HG02623 (cell line): ENCODE measurements around the gene ENPP6.

ENCODE experiments used
- ATAC-seq: cut with Tn5 transposase; IDR thresholded peaks from one replicate; pipeline ENCODE4 v1.9.1; 2021; ENCODE audit warnings: moderate library complexity; ENCODE audit not compliant: unreplicated experiment

The ENPP6 gene

GRCh38 chr4:184110452-184111224 is 107.0 kb downstream of the ENPP6 start:
- no peak for ATAC-seq

DNA sequence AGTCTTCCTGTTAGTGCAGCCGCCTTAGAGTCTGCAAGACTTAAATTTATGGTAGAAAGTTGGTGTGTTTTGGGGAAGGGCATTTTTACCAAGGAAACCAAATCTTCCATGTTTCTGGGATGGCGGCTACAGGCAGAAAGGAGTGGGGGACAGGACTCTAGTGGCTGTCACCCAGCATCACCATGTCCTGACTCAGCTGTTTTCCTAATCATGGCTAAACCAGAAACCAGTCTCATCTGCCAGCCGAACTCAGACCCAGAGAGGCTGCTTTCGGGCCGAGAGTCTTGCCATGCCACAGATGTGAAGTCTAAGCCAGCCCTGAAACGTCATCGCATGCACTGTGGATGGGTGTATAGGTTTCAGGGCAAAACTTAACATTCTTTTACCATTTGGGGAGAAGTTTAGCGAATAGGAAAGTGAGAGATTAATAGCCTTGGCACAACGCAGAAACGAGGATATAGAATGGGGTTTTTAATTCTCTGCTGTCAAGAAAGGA is 109.6 kb downstream of the ENPP6 start:
- no peak for ATAC-seq

- ATAC-seq: no peak
Observed at GRCh38 chr4:184104419-184105101, 113.1 kb downstream of the ENPP6 start.

- no peak for ATAC-seq
Observed at GRCh38 chr4:184103527-184104264, 114.0 kb downstream of the ENPP6 start.

DNA sequence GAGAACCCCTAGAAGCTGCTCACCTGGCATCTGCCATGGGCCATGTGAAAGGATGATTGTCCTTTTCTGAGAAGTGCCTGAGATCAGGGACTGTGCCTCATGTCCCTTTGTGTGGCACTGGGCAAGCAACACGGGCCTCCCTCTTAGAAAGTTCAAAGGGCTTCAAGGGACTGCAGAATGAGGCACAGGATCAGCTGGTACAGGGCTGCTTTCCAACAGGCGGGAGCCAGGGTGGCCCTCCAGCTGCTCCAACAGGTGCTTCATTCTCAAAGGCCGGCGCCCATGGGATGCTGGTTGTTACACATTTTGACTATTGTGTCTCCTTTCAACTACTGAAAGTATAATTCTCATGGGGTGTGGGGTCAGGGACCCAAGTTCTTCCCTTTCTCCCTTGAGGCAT is 114.7 kb downstream of the ENPP6 start:
- no peak for ATAC-seq

GRCh38 chr4:184102488-184102887 is 115.2 kb downstream of the ENPP6 start:
- no peak for ATAC-seq

DNA sequence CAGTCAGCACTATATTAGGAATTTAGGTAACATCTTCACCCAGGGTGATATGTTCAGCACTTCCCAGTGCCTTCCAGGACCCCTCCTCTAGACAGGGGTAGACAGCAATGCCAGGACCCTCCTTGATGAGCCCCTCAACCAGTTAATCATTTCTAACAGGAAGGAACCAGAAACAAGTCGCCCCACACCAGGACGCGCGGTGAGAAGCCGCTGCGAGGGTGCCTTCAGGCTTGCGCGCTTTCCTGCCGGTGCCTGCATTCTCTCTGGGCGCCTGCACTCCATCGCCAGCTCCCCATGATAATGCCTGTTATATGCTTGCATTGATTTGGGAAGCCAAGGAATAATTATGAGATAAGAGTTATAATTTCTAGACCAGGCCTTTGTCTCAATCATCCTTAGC is 116.0 kb downstream of the ENPP6 start:
- ATAC-seq: no peak

DNA sequence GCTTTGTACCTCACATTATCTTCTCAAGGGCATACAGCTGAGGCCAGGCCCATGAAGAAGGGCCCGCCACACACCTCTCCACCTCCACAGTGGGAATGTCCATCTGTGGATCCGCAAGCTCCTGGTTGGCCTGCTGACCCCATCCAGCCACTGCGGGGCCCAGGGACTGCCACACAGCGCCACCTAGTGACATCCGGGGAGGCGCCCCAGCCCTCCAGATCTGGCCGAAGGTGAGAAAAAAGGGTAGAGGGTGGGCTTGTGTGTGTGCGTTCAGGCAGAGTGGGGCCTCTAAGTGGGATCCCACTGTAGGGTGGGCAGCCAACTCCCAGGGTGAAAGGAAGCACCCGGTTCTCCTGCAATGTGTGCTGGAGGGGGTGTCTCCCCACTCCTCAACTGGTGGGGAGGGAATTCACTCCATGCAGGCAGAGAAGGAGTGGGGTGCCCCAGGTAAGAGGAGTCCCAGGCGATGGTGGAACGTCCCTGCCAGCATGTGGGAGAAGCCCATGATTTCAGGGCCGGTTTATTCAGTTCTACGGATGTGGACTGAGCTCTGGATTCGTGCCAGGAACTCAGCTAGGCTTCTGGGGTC is 117.3 kb downstream of the ENPP6 start:
- ATAC-seq: peak; percentile 52

GRCh38 chr4:184099535-184099966 is 118.1 kb downstream of the ENPP6 start:
- no peak for ATAC-seq

DNA sequence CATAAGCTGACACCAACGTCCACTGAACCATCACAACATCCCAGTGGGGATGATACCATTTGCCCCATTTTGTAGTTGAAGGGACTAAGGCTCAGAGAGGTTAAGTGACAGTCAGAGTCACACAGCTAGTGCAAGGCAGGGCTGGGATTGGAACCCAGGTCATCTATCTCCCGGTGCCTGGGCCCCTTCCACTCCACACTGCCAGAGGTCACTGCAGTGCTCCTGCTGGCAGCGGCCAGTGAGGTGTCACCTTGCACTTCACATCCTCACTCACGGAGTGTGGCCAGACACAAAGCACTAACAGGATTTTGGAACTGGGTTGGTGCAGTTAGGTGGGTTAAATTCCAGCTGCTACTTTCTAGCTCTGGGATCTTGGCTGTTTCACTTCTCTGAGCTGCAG is 118.7 kb downstream of the ENPP6 start:
- no peak for ATAC-seq

- no peak for ATAC-seq
Observed at GRCh38 chr4:184097815-184098214, 119.9 kb downstream of the ENPP6 start.

DNA sequence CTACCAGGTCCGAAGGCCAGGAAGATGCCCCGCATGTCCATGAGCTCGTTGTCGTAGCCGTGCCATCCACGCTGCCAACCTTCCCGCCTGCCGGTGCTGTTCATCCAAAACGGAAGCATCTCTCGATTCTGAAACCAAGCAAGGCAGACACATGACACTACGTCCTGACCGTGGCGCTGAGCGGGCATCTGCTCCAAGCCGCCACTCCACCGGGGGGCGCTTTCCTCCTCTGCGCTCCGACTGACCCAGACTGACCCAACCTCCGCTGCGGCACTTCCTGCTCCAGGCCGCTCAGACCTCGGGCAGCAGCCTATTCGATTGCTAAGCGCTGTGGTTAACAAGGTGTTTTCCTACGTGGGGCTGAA is 120.5 kb downstream of the ENPP6 start:
- ATAC-seq: no peak

- ATAC-seq: no peak
Observed at GRCh38 chr4:184096561-184097240, 121.0 kb downstream of the ENPP6 start.

DNA sequence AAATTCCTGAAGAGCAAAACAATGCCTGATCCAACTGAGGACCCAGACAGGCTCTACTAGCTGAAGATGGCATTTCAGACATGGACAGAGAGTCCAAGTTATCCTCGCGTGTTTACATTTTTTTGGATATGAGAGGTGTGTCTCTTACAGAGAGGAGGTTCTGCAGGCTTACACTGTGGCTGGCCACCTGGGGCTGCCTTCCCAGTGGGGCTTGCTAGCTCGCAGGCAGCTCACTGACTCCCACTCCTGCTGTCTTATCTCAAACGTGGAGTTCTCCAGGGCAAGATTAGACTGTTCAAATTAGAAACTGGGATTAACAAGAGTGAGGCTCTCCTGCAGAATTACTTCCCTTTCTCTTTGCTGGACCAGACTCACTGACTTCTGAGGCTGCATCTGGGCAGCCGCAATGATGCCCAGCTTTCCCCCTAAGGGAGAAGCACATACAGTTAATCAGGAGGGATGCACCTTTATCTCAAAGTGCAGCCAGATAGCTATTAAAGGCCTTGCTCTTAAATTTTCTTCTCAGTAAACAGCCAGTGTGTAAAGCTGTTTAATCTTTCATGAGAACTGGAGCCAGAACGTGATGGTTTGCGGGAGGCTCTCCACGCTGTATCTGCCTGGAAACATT is 123.0 kb downstream of the ENPP6 start:
- ATAC-seq: no peak

DNA sequence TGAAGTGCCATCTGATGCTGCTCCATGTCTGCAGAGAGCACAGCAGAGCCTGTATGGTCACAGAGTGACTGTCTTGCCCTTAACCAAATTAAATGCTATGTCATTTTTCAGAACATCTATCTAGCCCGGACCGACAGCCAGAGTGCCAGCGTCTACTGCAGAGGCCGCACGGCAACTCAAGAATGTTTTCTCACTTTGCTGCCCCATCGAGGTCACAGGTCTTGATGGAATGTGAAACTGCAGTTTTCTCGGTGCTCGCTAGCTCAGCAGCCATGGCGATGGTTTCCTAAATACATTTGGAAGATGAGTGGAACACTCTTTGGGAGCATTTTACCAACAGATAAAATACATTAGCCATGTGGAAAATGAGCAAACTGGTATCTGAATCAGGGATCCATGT is 125.7 kb downstream of the ENPP6 start:
- ATAC-seq: no peak

GRCh38 chr4:184090571-184090970 is 127.1 kb downstream of the ENPP6 start:
- no peak for ATAC-seq

DNA sequence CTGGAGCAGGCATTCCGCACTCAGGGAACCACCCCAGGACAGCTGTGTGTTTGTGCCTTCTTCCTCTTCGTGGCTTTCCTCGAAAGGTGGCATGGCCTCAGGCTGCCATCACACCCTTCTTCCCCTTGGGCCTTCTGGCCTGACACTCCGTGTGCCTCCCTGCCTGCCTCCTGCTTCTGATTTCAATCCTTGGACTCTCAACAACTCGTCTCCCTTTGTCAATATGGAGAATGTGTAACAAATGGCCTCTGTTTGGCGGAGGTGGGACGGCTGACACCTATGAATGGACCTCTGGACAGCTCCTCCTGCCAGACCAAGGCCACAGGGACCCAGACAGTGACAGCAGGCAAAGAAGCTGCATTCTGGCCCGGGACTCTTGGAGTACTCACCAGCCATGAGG is 137.0 kb downstream of the ENPP6 start:
- ATAC-seq: no peak

DNA sequence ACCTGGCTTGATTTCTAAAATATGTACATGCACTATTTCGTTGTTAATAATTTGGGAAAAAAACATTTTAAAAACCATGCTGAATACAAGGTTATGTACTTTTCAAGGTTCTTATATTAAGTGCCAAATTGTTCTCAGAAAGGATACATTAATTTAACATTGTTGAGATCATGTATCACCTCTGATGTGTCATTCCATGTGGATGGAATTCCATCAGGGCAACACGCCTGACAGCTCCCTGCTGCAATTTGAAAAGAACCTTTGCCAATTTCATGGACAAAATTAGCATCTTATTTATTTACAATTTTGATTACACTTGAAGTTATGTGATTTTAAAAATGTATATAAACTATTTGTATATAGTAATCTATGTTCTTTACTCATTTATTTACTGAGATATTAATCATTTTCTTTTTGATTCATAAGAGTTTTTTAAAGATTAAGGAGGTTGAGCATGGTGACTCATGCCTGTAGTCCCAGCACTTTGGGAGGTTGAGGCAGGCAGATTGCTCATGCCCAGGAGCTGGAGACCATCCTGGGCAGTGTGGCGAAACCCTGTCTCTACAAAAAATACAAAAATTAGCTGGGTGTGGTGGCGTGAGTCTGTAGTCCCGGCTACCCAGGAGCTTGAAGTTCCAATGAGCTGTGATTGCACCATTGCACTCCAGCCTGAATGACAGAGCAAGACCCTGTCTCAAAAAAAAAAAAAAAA is 142.8 kb downstream of the ENPP6 start:
- ATAC-seq: no peak

DNA sequence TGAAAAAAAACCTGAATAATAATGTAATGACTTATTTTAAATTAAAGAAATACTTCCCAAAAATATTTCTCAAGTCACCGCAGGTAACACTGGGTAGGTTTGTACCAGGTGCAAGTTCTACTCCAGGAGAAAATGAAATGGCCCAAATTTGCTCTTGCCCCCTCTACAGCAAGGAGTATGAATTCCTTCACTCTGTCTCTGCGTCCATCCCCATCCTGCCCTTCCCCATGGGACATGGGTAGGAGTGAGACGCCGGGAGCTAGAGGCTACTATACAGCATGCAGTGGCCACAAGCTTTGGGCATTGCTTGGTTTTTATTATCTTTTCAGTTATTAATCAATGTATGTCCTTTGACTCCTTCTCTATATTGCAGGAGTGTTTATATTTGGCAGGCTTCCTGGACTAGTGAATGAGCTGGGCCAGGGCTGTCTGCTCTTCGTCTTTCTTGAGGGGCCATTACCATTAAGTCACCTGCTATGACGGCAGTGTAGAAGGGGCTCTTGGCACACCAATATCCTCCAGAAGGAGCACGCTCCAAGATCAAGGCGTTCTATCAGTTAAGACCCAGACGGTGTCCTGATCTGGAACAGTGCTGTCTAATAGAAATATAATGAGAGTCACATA is 149.6 kb downstream of the ENPP6 start:
- ATAC-seq: no peak
